GM18907 (cell line): ENCODE measurements around the gene BTRC.
"Not testable (repeated sequence)": the region's sequence is repeated elsewhere in the genome, so short reads cannot be mapped to it uniquely, and the experiment has no call there.

ENCODE experiments used
- ATAC-seq: cut with Tn5 transposase; IDR thresholded peaks from one replicate; pipeline ENCODE4 v1.9.1; 2021; ENCODE audit warnings: mild to moderate bottlenecking, moderate library complexity; ENCODE audit not compliant: unreplicated experiment

Gene BTRC

GRCh38 chr10:101385866-101386658 is 32.1 kb downstream of the BTRC start:
- no peak for ATAC-seq

- ATAC-seq = no peak
Measured at GRCh38 chr10:101386659-101387259, 32.8 kb downstream of the BTRC start.

GRCh38 chr10:101388676-101389276 is 34.8 kb downstream of the BTRC start:
- ATAC-seq = no peak

- ATAC-seq = not testable (repeated sequence)
Measured at GRCh38 chr10:101389532-101389931, 35.6 kb downstream of the BTRC start.

GRCh38 chr10:101389986-101390531 is 36.1 kb downstream of the BTRC start:
- no peak for ATAC-seq

- no peak for ATAC-seq
Measured at GRCh38 chr10:101393378-101393777, 39.4 kb downstream of the BTRC start.

- no peak for ATAC-seq
Measured at GRCh38 chr10:101394524-101395133, 40.7 kb downstream of the BTRC start.

- no peak for ATAC-seq
Measured at GRCh38 chr10:101397140-101397539, 43.2 kb downstream of the BTRC start.

- ATAC-seq = no peak
Measured at GRCh38 chr10:101400585-101400984, 46.6 kb downstream of the BTRC start.

GRCh38 chr10:101402711-101403110 is 48.7 kb downstream of the BTRC start:
- no peak for ATAC-seq

GRCh38 chr10:101403161-101403560 is 49.2 kb downstream of the BTRC start:
- ATAC-seq = no peak

GRCh38 chr10:101405001-101405400 is 51.0 kb downstream of the BTRC start:
- no peak for ATAC-seq

- ATAC-seq = no peak
Measured at GRCh38 chr10:101411598-101411997, 57.6 kb downstream of the BTRC start.

GRCh38 chr10:101414034-101414433 is 60.1 kb downstream of the BTRC start:
- ATAC-seq = no peak

DNA sequence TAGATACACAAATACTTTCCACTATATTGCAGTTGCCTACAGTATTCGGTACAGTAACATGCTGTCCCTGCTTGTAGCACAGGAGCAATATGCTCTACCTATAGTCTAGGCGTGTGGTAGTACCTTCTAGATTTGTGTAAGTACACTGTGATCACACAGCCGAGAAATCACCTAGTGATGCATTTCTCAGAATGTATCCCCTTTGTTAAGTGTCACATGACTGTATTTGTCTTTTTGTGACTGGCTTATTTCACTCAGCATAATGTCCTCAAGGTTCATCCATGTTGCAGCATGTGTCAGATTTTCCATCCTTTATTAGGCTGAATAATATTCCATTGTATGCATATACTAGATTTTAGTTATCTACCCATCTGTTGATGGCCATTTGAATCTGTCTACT is 61.9 kb downstream of the BTRC start:
- ATAC-seq = no peak

GRCh38 chr10:101421967-101422366 is 68.0 kb downstream of the BTRC start:
- not testable (repeated sequence) for ATAC-seq

GRCh38 chr10:101425535-101425934 is 71.6 kb downstream of the BTRC start:
- no peak for ATAC-seq

GRCh38 chr10:101428036-101428435 is 74.1 kb downstream of the BTRC start:
- ATAC-seq = no peak

DNA sequence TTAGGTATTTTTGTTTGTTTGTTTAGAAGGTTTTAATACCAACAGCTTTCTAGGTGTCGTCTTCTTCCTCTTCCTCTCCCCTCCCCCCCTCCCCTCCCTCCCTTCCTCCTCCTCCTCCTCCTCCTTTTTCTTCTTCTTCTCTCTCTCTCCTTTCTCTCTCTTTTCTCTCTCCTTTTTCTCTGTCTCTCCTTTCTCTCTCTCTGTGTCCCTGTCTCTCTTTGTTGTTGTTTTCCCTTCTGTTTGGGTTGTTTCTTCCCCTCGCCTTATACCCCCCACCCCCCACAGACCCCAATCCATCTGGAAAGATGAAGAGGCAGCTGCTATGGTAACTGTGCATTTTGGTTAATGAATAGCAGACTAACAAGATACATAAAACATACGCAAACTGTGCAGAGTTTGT is 75.5 kb downstream of the BTRC start:
- ATAC-seq = no peak

- no peak for ATAC-seq
Measured at GRCh38 chr10:101436302-101436701, 82.3 kb downstream of the BTRC start.

GRCh38 chr10:101438881-101439391 is 85.0 kb downstream of the BTRC start:
- ATAC-seq = no peak
